ENCODE measurements around the gene HEPACAM.

HEPACAM gene

GRCh38 chr11:124898263-124898680 lies 37.6 kb downstream of the HEPACAM start:
- DNase-seq, result no peak

GRCh38 chr11:124897674-124898262 lies 38.1 kb downstream of the HEPACAM start, which contains the start of gene ROBO4:
Gene ROBO4 (minus strand): TSS chr11:124897865. CDS start chr11:124897795, 70 bp downstream.
- DNase-seq, result no peak

- DNase-seq, result no peak
Observed at GRCh38 chr11:124896821-124897391, 38.9 kb downstream of the HEPACAM start.

- no peak for DNase-seq
Observed at GRCh38 chr11:124896071-124896750, 39.6 kb downstream of the HEPACAM start.

- no peak for DNase-seq
Observed at GRCh38 chr11:124895471-124895971, 40.3 kb downstream of the HEPACAM start.

- DNase-seq, result no peak
Observed at GRCh38 chr11:124894606-124895430, 41.0 kb downstream of the HEPACAM start.

GRCh38 chr11:124893781-124894401 lies 42.0 kb downstream of the HEPACAM start:
- DNase-seq, result no peak

- DNase-seq, result no peak
Observed at GRCh38 chr11:124892750-124893454, 42.9 kb downstream of the HEPACAM start.

- DNase-seq, result no peak
Observed at GRCh38 chr11:124892146-124892545, 43.7 kb downstream of the HEPACAM start.

- no peak for DNase-seq
Observed at GRCh38 chr11:124891373-124891861, 44.4 kb downstream of the HEPACAM start.

- DNase-seq, result no peak
Observed at GRCh38 chr11:124890683-124891372, 45.0 kb downstream of the HEPACAM start.

- no peak for DNase-seq
Observed at GRCh38 chr11:124890151-124890550, 45.7 kb downstream of the HEPACAM start.

GRCh38 chr11:124889191-124890091 lies 46.4 kb downstream of the HEPACAM start:
- no peak for DNase-seq

- DNase-seq, result no peak
Observed at GRCh38 chr11:124887667-124888013, 48.2 kb downstream of the HEPACAM start.

- no peak for DNase-seq
Observed at GRCh38 chr11:124886978-124887666, 48.7 kb downstream of the HEPACAM start.

- DNase-seq, result no peak
Observed at GRCh38 chr11:124886476-124886875, 49.4 kb downstream of the HEPACAM start.

GRCh38 chr11:124884869-124885479 lies 50.9 kb downstream of the HEPACAM start:
- no peak for DNase-seq

- no peak for DNase-seq
Observed at GRCh38 chr11:124884340-124884739, 51.5 kb downstream of the HEPACAM start.
